Neural progenitor cell (in vitro differentiated cells): ENCODE results near the gene FBLN2.

Source experiments
- EZH2 ChIP-seq: fragments of 200-600 bp; sonication (generic); IDR thresholded peaks from 2 replicates; pipeline ENCODE4 v1.6.1; 2017; ENCODE audit warnings: antibody characterized with exemption, mild to moderate bottlenecking, moderate library complexity
- TF ChIP-seq, protein P1 (sequence below): fragments of 200-600 bp; sonication (generic); IDR thresholded peaks from 2 replicates; pipeline ENCODE4 v1.5.1; 2017; ENCODE audit warnings: antibody characterized with exemption, mild to moderate bottlenecking

GRCh38 chr3:13536832-13537231 lies 12.1 kb upstream of the FBLN2 start:
- no peak for TF ChIP-seq EZH2
- TF ChIP-seq, protein P1, sequence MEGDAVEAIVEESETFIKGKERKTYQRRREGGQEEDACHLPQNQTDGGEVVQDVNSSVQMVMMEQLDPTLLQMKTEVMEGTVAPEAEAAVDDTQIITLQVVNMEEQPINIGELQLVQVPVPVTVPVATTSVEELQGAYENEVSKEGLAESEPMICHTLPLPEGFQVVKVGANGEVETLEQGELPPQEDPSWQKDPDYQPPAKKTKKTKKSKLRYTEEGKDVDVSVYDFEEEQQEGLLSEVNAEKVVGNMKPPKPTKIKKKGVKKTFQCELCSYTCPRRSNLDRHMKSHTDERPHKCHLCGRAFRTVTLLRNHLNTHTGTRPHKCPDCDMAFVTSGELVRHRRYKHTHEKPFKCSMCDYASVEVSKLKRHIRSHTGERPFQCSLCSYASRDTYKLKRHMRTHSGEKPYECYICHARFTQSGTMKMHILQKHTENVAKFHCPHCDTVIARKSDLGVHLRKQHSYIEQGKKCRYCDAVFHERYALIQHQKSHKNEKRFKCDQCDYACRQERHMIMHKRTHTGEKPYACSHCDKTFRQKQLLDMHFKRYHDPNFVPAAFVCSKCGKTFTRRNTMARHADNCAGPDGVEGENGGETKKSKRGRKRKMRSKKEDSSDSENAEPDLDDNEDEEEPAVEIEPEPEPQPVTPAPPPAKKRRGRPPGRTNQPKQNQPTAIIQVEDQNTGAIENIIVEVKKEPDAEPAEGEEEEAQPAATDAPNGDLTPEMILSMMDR = no peak
